Activated T-cell treated with anti-CD3 and anti-CD28 coated beads for 4 hours (primary cell): ENCODE results near the gene DLX1.
A peak's percentile ranks its signal among the peaks of the same experiment; 100 is the strongest.

Source experiments
- DNase-seq: peaks from one replicate; pipeline ENCODE4 v3.0.0-alpha.2; 2020

Gene DLX1

GRCh38 chr2:172088245-172089004 is 3.1 kb downstream of the DLX1 start:
- no peak for DNase-seq

DNA sequence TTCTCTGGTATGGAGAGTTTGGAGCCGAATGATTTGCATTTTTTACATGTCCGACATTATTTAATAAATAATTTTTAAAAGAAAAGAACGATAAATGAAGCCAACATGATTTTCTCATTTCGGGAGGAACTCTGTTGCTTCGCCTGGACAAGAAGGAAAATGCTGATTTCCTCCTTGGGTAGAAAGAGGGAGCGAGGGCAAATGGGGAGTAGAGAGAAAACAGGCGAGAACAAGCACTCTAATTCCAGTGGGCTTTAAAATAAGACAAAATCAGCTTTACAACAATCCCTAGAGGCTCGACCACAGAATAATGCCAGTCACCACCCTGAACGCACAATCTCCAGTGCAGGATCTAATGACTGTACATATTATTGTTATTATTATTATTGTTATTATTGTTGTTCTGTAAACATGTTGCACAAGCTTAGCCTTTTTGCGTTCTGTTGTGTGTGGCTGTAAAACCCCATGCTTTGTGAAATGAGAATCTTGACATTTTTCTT is 3.7 kb downstream of the DLX1 start:
- DNase-seq = no peak

DNA sequence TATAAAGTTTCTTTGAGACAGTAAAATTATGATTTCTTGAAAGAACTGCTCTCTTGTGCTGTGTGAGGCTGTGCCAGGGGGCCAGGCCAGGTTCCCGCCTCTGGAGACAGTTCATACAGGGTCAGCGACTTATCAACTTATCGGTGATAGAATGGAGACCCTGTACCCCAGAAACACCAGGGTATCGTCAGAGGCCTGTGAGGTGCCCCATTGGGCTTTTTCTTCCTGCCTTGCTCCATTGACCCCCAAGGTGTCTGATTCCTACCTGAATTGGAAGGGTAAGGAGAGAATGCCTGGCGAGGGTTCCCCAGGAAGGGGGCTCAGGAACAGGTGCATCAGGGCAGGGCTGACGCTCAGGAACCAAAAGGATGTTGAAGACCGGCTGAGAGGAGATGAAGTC is 4.3 kb downstream of the DLX1 start:
- no peak for DNase-seq

DNA sequence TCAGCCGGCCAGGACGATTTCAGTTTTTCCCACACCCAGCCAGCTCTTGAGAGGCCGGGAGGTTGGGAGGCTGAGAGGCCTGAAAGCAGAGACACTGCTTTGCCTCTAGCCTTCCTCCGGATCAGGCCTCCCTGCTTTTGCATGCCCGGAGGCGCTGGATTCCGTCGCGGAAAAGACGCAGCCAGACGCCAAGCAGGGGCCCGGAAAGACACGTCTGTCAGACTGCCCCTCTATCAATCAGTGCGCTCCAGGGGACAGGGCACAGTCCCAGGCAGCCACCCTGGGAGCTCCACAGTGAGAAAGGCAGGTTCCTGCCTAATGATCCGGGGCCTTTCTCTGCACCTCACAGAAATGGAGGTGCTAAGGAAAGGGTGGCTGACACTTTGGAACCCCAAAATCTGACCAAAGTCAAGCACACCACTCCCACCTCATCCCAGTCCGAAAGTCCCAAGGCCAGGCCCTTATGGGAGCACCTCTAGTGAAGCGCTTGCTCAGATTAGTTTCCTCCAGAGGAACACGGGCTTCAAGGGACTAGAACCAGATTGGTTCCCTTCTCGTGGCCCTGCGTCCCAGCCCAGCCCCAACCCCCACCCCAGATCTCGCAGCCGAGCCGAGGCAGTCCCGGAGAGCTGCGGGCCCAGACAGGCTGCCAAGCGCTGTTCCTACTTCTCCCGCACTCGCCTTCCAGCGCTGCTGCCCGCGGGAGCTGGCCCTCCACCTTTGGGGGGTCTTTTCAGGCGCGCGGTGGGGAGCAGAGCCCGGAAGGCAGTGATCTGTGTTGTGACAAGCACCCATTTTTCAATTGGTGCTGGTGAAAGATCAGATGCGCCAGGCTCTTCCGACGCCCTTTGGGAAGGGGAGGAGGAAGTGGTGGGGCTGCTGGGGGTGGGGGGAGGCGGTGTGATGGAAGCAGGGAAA is 5.0 kb downstream of the DLX1 start:
- DNase-seq = no peak

- no peak for DNase-seq
Observed at GRCh38 chr2:172091000-172091641, 5.8 kb downstream of the DLX1 start.

DNA sequence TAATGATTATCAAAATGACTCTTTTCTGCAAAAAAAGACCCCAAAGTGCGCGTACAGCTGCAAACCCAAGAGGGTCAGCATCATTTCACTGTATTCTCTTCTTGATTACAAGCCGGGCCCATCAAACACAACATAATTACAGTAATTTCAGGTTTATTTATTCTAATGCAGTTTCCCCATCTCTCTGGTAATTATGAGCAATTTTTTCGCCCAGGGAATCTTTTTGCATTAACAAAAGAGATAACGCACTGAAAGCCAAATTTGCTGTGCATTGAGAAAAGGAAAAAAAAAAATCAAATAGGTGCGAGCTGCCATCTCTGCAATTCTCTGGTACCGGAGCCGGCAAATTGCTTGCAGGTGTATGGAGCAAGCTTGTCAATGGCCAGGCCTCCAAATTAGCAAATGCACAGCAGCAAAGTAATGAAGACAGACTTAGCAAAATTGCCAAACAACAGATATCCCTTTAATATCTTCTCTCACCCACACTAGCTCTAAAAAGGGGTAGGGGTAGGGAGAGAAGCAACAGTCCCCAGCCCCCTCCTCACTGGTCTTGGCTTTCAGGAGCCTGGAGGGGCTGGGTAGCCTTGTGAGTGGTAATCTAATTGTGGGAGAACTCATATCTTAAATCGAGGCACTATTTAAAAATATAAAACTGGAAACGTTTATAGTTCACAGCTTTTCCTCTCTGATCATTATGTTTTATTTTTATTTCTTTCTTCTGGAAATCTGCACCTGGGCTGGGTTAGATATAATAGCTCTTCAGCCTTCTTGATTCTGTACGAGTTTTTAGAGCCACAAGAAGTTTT is 6.7 kb downstream of the DLX1 start:
- no peak for DNase-seq

DNA sequence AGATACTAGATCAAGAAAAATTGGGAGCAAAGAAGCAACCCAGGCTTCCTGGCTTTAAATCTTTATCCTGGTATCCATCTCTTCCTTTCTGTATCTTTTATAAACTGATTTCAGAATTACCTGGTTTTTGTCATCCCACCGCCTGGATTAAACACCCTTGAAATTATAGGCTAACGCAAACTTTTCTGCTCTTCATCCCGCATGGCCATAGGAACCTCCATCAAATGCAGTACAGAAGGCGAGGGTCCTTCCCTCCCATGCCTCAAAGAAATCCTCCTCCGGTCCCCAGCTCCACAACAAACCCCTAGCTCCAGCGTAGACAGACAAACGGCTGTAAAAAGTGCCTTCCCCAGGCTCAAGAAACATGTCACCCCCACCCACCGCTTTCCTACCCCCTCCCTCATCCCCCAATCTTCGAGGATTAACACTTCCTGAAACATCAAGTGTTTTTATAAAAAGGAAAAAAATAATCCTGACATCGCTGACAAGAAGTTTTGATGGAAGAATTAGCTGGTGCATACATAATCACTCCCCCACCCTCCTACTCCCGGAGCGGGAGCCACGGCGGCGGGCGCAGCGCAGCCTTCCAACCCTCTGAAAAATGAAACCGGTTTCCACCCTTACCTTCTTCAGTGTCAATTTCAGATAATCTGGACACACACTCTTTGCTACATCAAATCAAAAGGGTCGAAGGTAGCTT is 7.6 kb downstream of the DLX1 start:
- DNase-seq = no peak

- no peak for DNase-seq
Observed at GRCh38 chr2:172093416-172094293, 8.3 kb downstream of the DLX1 start.

DNA sequence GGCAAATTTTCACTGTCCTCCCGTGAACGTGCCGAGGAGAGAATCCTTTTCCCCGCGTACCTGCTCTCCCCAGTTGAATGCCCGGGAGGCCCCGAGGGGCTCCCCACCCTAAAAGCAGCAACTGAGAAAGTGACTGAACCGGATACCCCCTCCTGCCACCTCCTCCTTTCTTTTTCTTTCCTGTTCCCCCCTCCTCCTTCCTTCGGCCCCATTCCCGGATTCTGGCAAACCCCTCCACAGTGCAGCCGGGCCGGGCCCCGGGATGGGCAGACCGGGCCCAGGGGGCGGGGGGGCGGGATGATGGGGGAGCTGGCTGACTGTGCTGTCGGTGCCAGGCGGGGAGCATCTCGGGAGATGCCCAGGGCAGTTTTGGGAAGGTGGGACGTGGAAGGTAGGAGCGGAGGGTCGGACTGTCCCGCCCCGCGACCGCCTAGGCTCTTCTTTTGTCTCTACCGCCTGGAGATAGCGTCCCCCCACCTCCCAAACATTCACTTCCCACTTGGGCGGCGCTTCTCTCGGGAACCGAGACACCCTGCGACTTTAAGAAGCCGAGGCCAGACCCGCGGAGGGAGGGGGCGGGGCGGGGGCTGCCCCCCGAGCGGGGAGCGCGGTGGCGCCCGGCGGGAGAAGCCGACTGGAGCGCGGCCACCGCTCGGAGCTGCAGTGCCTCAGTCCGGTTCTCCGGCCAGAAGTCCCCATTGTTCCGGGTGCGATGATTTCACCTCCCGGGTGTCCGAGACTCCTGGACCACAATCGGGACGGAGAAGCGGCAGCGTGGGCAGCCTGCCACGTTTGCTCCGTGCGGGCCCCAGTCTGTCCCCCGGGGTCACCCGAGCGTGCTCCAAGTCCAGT is 9.2 kb downstream of the DLX1 start:
- DNase-seq = no peak

DNA sequence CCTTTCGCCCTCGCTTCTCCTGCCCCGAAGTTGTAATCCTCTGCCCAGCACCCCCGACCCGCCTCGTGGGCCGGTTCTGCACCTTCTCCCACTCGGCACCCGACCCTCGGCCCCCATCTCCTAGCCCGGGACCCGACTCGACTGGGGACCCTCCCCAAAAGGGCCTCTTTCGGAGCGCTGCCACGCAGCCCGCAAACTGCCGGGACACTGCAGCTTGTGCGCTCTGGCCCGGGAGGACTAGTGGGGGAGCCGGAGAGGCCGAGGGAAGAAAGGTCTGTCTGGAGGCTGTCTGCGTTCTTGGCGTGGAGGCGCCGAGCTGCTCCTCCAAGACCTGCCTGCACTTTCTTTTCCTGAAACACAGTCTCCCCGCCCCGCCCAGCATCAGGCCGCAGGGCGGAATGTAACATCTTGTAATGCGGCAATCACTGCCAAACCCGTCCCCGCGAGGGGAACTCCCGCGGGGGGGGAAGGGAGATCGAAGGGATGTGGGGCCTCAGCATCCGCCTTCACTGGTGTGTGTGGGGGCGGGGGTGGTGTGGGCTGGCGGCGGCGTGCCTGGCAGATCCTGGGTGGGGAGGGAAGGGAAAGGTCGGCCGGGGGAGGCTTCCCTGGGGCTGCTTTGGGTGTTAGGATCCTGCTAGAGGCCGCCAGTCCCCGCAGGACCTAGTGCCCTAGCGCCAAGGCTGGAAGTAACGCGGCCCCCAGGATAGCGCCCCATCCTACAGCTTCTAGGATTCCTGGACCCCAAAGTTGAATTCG is 10.0 kb downstream of the DLX1 start:
- DNase-seq = peak; percentile 64

DNA sequence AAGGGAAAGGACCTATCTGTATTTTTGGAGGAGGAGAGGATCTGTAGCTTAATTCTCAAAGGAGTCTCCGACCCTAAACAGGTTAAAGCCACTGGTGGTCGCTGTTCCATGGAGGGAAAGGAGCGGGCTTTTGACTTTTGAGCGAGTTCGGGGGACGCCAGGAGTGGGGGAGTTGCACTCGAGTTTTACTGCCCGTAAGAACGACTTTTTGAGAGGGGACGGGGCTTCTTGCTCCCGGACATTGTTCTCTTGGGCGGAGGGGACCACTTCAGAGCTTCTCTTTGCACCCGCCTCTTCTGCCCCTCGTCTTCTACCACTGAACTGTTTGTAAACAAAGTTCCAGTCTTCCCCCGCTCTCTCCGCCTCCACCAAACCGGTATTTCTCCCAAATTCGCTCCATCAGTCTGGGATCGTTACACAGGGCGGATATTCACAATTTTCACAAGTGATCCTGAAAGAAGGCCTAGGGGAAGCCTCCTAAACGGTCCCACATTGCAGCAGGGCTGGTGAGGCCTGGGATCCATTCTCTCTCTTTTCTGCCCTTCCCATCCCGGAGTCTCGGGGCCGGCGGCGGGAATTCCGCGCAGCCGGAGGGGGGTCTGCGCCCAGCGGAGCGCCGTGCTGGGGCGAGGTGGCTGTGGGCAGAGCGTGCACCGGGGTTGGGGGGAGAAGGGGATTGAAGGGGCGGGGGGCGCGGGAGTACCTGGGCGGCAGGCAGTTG is 10.8 kb downstream of the DLX1 start:
- DNase-seq = no peak

DNA sequence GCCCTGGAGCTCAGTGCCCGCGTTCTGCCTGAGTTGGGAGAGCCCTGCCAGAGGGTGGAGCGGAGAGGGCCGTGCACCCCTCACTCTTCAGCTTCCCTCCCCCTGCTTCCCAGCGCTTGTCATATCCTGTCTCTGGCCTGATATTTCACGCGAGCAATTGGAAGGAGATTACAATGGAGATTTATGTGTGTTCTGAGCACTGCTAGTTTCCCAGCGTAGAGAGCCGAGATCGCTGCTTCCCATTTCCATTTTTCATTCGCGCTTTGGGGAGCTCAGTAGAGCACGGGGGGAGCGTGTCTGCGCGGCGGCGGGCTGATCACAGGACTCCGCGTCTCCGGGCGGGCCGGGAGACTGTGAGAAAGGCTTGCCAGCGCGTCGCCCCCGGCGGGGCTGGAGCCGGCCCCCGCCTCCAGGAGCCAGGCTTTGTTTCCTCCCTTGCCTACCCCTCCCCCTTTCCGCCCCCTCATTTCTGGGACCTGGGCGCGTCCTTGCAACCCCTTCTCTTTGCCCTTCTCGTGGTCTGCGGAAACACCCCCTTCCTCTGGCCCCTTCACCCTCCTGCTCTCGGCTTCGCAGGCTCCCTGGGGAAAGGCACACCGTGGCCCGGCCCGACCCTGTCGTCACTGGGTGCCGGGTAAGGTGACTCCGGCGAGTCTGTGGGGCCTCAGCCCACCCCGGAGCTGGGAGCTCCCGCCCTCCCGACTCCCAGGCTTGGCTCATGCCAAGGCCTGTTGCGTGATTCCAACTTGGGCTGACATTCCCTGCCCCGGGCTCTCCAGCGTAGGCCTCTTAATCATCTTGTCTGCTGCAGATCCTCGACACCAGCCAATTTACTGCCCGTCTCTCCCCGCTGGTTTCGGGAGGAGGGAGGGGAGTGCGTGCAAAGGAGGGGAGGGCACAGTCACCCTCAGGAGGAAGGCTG is 11.6 kb downstream of the DLX1 start:
- no peak for DNase-seq

DNA sequence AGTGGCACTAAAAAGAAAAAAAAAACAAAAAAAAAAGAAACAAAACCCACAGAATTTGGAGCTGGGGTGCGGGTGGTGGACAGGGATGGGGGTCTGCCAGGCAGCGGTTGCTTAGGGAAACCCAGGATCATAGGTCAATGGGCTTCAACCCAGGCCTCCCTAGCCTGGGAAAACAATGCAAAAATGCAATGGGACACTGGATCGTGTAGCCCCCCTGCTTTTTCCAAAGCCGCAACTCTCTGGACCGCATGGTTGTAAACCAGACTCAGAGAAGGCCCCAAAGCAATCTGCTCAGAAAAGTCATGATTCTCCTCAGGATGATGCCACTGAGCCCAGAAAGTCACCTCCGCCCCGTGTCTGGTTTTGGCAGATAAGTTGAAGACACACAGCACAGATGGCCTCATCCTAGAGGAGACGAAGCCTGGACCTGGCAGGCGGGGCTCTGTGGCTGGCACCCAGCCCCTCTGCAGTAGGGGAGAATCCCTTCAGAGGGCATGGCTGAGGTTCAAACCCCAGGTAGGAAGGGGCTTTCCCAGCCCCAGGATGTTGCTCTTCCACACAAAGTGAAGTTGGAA is 12.3 kb downstream of the DLX1 start:
- no peak for DNase-seq

GRCh38 chr2:172098287-172098649 is 13.0 kb downstream of the DLX1 start:
- no peak for DNase-seq

DNA sequence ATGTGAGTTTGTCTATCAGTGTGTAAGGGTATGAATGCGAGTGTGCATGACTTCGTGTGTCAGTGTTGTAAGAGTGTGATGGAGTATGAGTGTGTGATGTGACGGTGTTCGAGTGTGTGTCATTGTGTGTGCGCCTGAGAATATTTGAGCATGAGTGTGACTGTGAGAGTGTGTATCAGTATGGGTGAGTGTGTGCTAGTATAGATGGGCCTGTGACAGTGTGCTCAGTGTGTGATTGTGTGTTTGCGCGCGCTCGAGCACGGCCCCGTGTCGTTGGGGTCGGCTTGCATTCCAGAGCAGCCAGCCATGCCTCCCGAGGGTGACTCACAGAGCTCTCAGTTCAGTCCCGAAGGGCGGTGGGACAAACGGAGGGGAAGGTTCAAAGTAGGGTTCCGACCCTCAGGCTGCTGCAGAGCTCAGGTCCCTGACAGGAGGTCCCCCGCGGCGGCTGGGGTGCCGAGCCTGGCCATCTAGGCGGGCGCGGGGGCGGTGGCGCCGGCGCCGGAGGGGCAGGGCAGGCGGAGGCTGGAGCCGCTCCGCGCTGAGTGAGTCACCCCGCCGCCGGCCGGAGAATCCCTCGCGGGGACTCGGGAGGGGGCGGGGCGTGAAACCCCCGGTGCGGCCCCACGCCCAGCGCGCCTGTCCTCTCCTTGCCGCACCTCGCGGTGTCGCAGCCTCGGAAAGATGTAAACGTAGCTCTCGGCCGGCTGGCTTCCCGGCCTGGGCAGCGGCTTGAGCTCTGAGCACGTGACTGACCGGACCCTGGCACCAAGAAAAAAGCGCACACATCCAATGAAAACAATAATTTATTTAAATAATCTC is 13.6 kb downstream of the DLX1 start:
- no peak for DNase-seq

- DNase-seq = no peak
Observed at GRCh38 chr2:172099472-172100079, 14.3 kb downstream of the DLX1 start.
